Aorta (tissue), 5 donors: Measurements from ENCODE around the gene PAPPA. TPM values are rescaled to one million over a fixed set of nuclear protein-coding genes. Genes with fewer than 3 reads are reported as not detected.

Experiments
- ATAC-seq: fragments of 200-7000 bp; cut with Tn5 transposase; one replicate; pipeline ENCODE4 v1.9.1; 2022; ENCODE audit warnings: moderate library complexity; ENCODE audit not compliant: low FRiP score
- DNase-seq, 2 donors: peaks; one replicate each; pipeline ENCODE4 v3.0.0-alpha.2; 2020
- H3K27ac ChIP-seq, 2 donors: one replicate each; pipeline ENCODE4 v1.5.1; 2013; ENCODE audit warnings: low read length in 2 of 2, mild to moderate bottlenecking in 2 of 2, moderate library complexity in 2 of 2, control low read depth in 1 of 2, inconsistent platforms in 1 of 2, low read depth in 1 of 2
- H3K27me3 ChIP-seq, 2 donors: one replicate each; pipeline ENCODE4 v1.6.1; 2013; ENCODE audit warnings: control low read depth in 1 of 2, low read length in 1 of 2, mild to moderate bottlenecking in 1 of 2, moderate library complexity in 1 of 2; ENCODE audit not compliant: insufficient read depth in 2 of 2, control insufficient read depth in 1 of 2
- H3K36me3 ChIP-seq, 2 donors: one replicate each; pipeline ENCODE4 v1.6.1; 2013; ENCODE audit warnings: control low read depth in 1 of 2, low read length in 1 of 2, mild to moderate bottlenecking in 1 of 2; ENCODE audit not compliant: insufficient read depth in 2 of 2, control insufficient read depth in 1 of 2
- H3K4me1 ChIP-seq, 2 donors: one replicate each; pipeline ENCODE4 v1.6.1; 2013; ENCODE audit warnings: low read length in 2 of 2, control low read depth in 1 of 2, mild to moderate bottlenecking in 1 of 2, moderate library complexity in 1 of 2; ENCODE audit not compliant: insufficient read depth in 2 of 2, control insufficient read depth in 1 of 2
- H3K4me3 ChIP-seq, 2 donors: one replicate each; pipeline ENCODE4 v1.5.1; 2013; ENCODE audit warnings: low read length in 2 of 2, control low read depth in 1 of 2, mild to moderate bottlenecking in 1 of 2
- H3K9me3 ChIP-seq: one replicate; pipeline ENCODE4 v1.6.1; 2013; ENCODE audit warnings: mild to moderate bottlenecking, low read length; ENCODE audit not compliant: control insufficient read depth
- WGBS, 2 donors: extraction: QIAGEN DNeasy Blood & Tissue Kit; methylation state at CpG; one replicate each; pipeline ENCODE4 v1.1.7; 2013; 5-methylcytosine and 5-hydroxymethylcytosine counted together
- intact Hi-C, 2 donors: fragments of 100-400 bp; cut with DNase I; formaldehyde crosslinking; loops; one replicate each; pipeline versions ENCODE4 v1.14.2 to v1.15.0; 2022
- polyA plus RNA-seq, 2 donors: library from polyadenylated mRNA; stranded (reverse); fragments of 200-250 nt; gene quantifications; one replicate each; pipeline ENCODE4 v1.2.3, GENCODE V29; 2013
- total RNA-seq, 2 donors: library from RNA; stranded (reverse); fragmentation: NEBNext Ultra II Directional; extraction: Animal tissue kit (Norgen Biotek cat#: 25700); gene quantifications; one replicate each; pipeline ENCODE4 v1.2.1, GENCODE V29; 2021
- donor health status: healthy with polysubstance abuse.
- donor health status: Bipolar disorder and iron deficiency.
- donor health status: DM: no; HTN: no; CAD: no.
- donor health status: DM: no; HTN: no; CAD: no.
- donor health status: DM: yes; HTN: yes; CAD: no.

Gene PAPPA
- total and polyA plus RNA-seq, 4 donors: 0.50 to 16.6 (median 7.3) TPM

DNA sequence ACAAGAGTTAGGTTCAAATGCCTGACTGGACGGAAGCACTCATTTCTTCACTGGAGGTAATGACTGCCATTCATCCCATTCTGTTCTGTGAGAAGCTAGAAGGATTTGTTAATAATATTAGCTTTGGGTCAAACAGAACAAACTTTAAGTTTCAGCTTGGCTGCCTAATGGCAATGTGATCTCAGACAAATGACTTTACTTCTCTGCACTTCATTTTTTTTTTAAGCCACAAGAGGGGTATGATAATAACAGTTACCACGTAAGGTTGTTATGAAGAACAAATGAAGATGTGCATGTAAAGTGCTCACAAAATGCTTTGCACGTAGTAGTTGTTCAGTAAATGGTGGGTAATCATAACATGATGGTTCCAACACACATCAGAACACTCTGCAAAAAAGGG lies 199.4 kb downstream of the PAPPA start:
- ATAC-seq (no peak), DNase-seq (no peak)
- Histone ChIP-seq H3K4me1 (no peaks in the 10 kb centered on the region), H3K27ac (no peak overlapping the region), H3K36me3 (peaks cover 0 to 5% of the 10 kb centered on the region in 2 donors), H3K27me3 (no peaks in the 10 kb centered on the region), H3K4me3 (no peak overlapping the region), H3K9me3 (no peaks in the 10 kb centered on the region)
- 94 to 96% methylated on average over 3 of the region's 3 CpGs for WGBS, 2 donors
- intact Hi-C loops: no loop called here

GRCh38 chr9:116355153-116355921 lies 201.7 kb downstream of the PAPPA start:
- WGBS, 2 donors: 4 to 6% methylated on average over 11 of the region's 11 CpGs
- no peaks in the 10 kb centered on the region for H3K4me1 ChIP-seq
- intact Hi-C loops: no loop called here
- no peaks in the 10 kb centered on the region for H3K9me3 ChIP-seq
- H3K4me3 ChIP-seq: no peak overlapping the region
- peak overlapping the region in 1 of 2 donors; percentile 76 for H3K27ac ChIP-seq
- peaks cover 0 to 1% of the 10 kb centered on the region in 2 donors for H3K36me3 ChIP-seq
- DNase-seq (no peak), ATAC-seq (peak; percentile 73)
- H3K27me3 ChIP-seq: no peaks in the 10 kb centered on the region

- WGBS, 2 donors: 84 to 93% methylated on average over 3 of the region's 3 CpGs
- Histone ChIP-seq H3K4me3 (no peak overlapping the region), H3K4me1 (no peaks in the 10 kb centered on the region), H3K27ac (no peak overlapping the region), H3K36me3 (peaks cover 0 to 4% of the 10 kb centered on the region in 2 donors), H3K9me3 (no peaks in the 10 kb centered on the region), H3K27me3 (no peaks in the 10 kb centered on the region)
- intact Hi-C loops: no loop called here
- DNase-seq (no peak), ATAC-seq (no peak)
Measured at GRCh38 chr9:116358251-116358650, 204.7 kb downstream of the PAPPA start.

- H3K4me1 ChIP-seq: no peaks in the 10 kb centered on the region
- DNase-seq: no peak
- intact Hi-C loops: no loop called here
- no peak overlapping the region for H3K27ac ChIP-seq
- ATAC-seq: no peak
- peaks cover 0 to 4% of the 10 kb centered on the region in 2 donors for H3K36me3 ChIP-seq
- H3K4me3 ChIP-seq: no peak overlapping the region
- H3K27me3 ChIP-seq: no peaks in the 10 kb centered on the region
- 52 to 67% methylated on average over 4 of the region's 4 CpGs for WGBS, 2 donors
- H3K9me3 ChIP-seq: no peaks in the 10 kb centered on the region
Measured at GRCh38 chr9:116360016-116360415, 206.4 kb downstream of the PAPPA start.

DNA sequence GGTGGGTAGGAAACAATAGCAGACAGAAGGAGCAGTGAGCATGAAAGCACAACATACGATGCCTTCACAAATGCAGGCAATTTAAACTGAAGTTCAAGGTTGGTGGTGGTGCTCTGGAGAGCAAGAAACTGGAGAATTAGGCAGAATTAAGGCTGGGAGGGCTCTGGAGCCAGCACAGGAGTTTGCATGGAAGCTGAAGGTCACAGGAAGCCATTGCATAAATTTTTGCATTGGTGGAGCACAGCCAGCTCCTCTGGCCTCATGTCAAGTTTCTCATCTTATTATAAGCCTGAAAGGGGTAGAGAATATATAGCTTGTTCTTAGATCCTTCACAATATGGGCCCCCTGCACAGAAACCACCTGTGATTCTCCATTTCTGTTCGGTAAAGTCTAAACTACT lies 207.4 kb downstream of the PAPPA start:
- intact Hi-C loops: no loop called here
- Histone ChIP-seq H3K4me1 (no peaks in the 10 kb centered on the region), H3K27me3 (no peaks in the 10 kb centered on the region), H3K36me3 (peaks cover 0 to 4% of the 10 kb centered on the region in 2 donors), H3K4me3 (no peak overlapping the region), H3K9me3 (no peaks in the 10 kb centered on the region), H3K27ac (no peak overlapping the region)
- 92 to 100% methylated on average over 2 of the region's 2 CpGs for whole genome bisulfite sequencing, 2 donors
- ATAC-seq (no peak), DNase-seq (no peak)

DNA sequence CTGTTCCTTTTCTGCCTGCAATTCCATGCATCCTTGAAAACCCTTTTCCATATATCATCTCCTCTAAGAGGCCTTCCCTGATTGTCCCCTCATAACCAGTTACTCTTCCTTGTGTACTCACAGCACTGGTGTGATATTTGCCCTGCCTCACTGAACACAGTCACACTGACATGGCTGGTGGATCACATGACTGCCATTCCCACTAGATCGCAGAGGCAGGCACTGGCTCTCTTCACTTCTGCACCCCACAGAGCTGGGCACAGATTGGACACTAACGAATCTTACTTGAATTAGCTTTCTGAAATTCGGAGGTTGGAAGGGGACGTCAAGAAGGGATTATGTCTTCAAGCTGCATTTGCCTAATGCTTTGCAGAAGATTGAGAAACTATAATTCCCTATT lies 208.0 kb downstream of the PAPPA start:
- no peaks in the 10 kb centered on the region for H3K27me3 ChIP-seq
- WGBS, 2 donors: 88 to 92% methylated on average over 4 of the region's 4 CpGs
- intact Hi-C loops: no loop called here
- ATAC-seq (no peak), DNase-seq (no peak)
- peaks cover 0 to 4% of the 10 kb centered on the region in 2 donors for H3K36me3 ChIP-seq
- H3K9me3 ChIP-seq: no peaks in the 10 kb centered on the region
- no peaks in the 10 kb centered on the region for H3K4me1 ChIP-seq
- H3K4me3 ChIP-seq: no peak overlapping the region
- H3K27ac ChIP-seq: no peak overlapping the region

- no peaks in the 10 kb centered on the region for H3K4me1 ChIP-seq
Measured at GRCh38 chr9:116362493-116362892, 208.9 kb downstream of the PAPPA start.

GRCh38 chr9:116365056-116365471 lies 211.5 kb downstream of the PAPPA start:
- H3K27ac ChIP-seq: no peak overlapping the region
- H3K9me3 ChIP-seq: no peaks in the 10 kb centered on the region
- intact Hi-C loops: no loop called here
- DNase-seq (peak; percentile 62 to 84), ATAC-seq (peak; percentile 78)
- WGBS, 2 donors: 6 to 7% methylated on average over 9 of the region's 9 CpGs
- no peaks in the 10 kb centered on the region for H3K4me1 ChIP-seq
- H3K4me3 ChIP-seq: no peak overlapping the region
- H3K27me3 ChIP-seq: no peaks in the 10 kb centered on the region
- H3K36me3 ChIP-seq: peaks cover 0 to 3% of the 10 kb centered on the region in 2 donors

More at GRCh38 chr9:116362493-116362892, 208.9 kb downstream of the PAPPA start:
- intact Hi-C loops: no loop called here
- Histone ChIP-seq H3K27ac (no peak overlapping the region), H3K36me3 (peaks cover 0 to 4% of the 10 kb centered on the region in 2 donors), H3K4me3 (no peak overlapping the region), H3K9me3 (no peaks in the 10 kb centered on the region), H3K27me3 (no peaks in the 10 kb centered on the region)
- 91 to 92% methylated on average over 6 of the region's 6 CpGs for WGBS, 2 donors
- no peak for ATAC-seq
- no peak for DNase-seq

DNA sequence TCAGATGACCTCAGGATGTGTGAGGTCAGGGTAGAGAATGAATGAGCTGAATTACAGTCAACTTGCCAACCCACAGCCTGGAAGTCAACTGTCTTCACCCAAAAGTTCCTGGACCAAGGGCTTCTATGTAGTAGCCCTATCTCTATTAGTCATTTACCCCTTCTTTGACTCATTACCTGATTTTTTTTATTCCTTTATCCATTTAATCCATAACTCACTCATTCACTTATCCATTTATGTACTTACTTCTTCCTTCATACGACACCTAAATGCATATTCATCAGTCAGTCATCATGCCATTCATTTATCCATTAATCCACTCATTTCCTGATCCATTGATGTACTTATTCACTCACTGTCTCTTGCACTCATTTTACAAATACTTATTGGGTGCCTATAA lies 212.7 kb downstream of the PAPPA start:
- WGBS, 2 donors: 96 to 100% methylated on average over 1 of the region's 1 CpG
- intact Hi-C loops: no loop called here
- no peaks in the 10 kb centered on the region for H3K27me3 ChIP-seq

More for the DNA sequence above, 212.7 kb downstream of the PAPPA start:
- Histone ChIP-seq H3K27ac (no peak overlapping the region), H3K4me1 (no peaks in the 10 kb centered on the region), H3K9me3 (no peaks in the 10 kb centered on the region), H3K36me3 (peaks cover 0 to 3% of the 10 kb centered on the region in 2 donors), H3K4me3 (no peak overlapping the region)
- no peak for DNase-seq
- no peak for ATAC-seq
